Measurements from ENCODE around the gene DNAH2. TPM values are rescaled to one million over a fixed set of nuclear protein-coding genes. Genes with fewer than 3 reads are reported as not detected.

The DNAH2 gene
- total and polyA plus RNA-seq, 10 donors, result 0.02 to 1.1 (median 0.13) TPM; not detected in 1

DNA sequence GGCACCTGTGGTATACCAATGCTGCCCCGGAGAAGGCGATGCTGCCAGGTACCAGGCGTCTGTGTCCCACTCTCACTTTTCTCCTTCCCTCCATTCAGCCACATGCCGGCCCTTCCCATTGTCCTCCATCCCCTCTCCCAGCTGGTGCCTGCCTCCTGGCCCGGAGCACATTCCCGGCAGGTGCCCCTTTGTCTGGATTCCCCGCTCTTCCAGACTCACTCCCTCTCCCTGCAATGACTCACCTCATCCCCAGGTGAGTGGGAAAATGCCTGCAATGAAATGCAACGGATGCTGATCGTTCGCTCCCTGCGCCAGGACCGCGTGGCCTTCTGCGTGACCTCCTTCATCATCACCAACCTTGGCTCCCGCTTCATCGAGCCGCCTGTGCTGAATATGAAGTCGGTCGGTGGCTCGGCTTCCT, 106.0 kb downstream of the DNAH2 start:
- no peaks in the 10 kb centered on the region for H3K9me3 ChIP-seq
- intact Hi-C loops (cut with DNase I; ENCODE audit: low total_unique reads), result loop anchor here (5.0 to 10.0 kb wide), 2 partner anchors 164 to 231 kb away; no protein-coding TSS in a partner anchor
- H3K4me1 ChIP-seq, result peaks cover 0 to 5% (median 0%) of the 10 kb centered on the region in 6 donors
- DNase-seq, result no peak
- H3K27me3 ChIP-seq (replicated peaks in 1 of 7), result peaks cover 0 to 3% (median 0%) of the 10 kb centered on the region in 7 donors
- H3K4me3 ChIP-seq, result no peak overlapping the region
- no peak overlapping the region for H3K27ac ChIP-seq
- H3K36me3 ChIP-seq, result no peaks in the 10 kb centered on the region
- WGBS, 5 donors, result 90 to 92% (median 92%) methylated on average over 20 of the region's 20 CpGs
- TF ChIP-seq, protein P1, sequence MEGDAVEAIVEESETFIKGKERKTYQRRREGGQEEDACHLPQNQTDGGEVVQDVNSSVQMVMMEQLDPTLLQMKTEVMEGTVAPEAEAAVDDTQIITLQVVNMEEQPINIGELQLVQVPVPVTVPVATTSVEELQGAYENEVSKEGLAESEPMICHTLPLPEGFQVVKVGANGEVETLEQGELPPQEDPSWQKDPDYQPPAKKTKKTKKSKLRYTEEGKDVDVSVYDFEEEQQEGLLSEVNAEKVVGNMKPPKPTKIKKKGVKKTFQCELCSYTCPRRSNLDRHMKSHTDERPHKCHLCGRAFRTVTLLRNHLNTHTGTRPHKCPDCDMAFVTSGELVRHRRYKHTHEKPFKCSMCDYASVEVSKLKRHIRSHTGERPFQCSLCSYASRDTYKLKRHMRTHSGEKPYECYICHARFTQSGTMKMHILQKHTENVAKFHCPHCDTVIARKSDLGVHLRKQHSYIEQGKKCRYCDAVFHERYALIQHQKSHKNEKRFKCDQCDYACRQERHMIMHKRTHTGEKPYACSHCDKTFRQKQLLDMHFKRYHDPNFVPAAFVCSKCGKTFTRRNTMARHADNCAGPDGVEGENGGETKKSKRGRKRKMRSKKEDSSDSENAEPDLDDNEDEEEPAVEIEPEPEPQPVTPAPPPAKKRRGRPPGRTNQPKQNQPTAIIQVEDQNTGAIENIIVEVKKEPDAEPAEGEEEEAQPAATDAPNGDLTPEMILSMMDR (IDR thresholded peaks at IDR 0.05 in 8 of 11, conservative IDR thresholded peaks at IDR 0.05 in 3 of 11), result no peak
- TF ChIP-seq POLR2AphosphoS5 (IDR thresholded peaks at IDR 0.05) (no peak), POLR2A (IDR thresholded peaks at IDR 0.05) (no peak)

DNA sequence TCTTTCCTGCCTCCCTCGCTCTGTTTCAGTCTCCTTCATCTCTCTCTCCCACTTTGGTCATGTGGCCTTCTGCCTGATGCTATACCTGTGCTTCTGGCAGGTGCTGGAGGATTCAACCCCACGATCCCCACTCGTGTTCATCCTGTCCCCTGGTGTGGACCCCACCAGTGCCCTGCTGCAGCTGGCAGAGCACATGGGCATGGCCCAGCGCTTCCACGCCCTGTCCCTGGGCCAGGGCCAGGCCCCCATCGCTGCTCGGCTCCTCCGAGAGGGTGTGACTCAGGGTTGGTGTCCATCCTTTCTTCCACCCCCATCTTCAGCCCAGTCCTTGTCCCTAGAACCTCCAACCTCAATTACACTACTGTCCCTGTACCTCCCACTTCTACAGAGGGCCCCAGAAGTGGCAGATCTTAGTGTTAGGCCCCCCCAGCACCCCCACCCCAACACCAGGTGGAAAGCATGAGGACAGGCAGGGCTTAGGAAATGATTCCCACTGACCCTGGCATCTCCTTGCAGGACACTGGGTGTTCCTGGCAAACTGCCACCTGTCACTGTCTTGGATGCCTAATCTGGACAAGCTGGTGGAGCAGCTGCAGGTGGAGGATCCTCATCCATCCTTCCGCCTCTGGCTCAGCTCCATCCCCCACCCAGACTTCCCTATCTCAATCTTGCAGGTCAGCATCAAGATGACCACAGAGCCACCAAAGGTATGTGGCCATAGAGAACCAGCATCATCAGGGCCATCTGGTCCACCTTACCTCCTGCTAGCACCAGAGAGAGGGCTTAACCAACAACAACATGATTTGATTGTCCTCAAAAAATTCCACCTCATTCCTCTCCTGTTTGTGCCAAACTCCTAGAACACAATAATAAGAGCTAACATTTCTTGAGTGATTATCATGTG, 106.7 kb downstream of the DNAH2 start:
- Histone ChIP-seq H3K4me3 (no peak overlapping the region), H3K36me3 (no peaks in the 10 kb centered on the region), H3K27ac (no peak overlapping the region), H3K9me3 (no peaks in the 10 kb centered on the region), H3K27me3 (replicated peaks in 1 of 7) (peaks cover 0 to 3% (median 0%) of the 10 kb centered on the region in 7 donors), H3K4me1 (peaks cover 0 to 5% (median 0%) of the 10 kb centered on the region in 6 donors)
- TF ChIP-seq POLR2AphosphoS5 (IDR thresholded peaks at IDR 0.05), result no peak
- TF ChIP-seq, protein P1 (IDR thresholded peaks at IDR 0.05 in 8 of 11, conservative IDR thresholded peaks at IDR 0.05 in 3 of 11), result no peak
- DNase-seq, result peak; percentile 59
- 83 to 92% (median 87%) methylated on average over 8 to 9 of the region's 9 CpGs for WGBS, 5 donors
- intact Hi-C loops (cut with DNase I; ENCODE audit: low total_unique reads), result loop anchor here (5.0 to 10.0 kb wide), 2 partner anchors 163 to 231 kb away; no protein-coding TSS in a partner anchor

DNA sequence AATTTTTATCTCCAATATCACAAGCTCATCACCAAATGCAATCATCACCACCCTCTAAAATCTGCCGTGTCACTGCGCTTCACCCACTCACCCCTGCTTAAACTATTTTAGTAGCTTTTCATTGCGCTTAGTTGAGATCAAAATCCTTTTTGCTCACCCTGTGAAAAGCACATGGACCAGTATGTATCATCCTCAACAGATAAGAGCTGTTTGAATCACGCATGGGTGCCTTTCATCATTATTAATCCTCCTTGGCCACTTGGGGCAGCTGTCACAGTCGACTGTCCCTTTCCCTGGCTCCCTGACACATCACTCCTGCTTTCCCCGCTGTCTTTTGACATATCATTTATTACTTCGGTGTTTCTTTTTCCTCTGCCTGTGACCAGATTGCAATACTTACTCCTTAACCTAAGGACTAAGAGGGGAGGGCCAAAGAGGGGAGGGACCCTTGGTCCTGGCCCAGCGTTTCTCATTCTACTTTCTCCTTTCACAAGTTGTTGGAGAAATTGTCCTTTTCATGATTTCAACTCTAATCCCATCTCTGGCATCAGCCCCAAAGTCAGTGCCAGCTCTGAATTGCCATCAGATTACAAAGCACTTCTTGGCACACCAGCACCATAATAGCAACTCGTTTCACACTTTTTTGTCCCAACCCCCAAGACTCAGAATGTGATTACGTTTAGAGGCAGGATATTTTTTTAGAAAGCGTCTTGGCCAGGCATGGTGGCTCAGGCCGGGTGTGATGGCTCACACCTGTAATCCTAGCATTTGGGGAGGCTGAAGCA, 107.9 kb downstream of the DNAH2 start:
- Histone ChIP-seq H3K36me3 (no peaks in the 10 kb centered on the region), H3K9me3 (no peaks in the 10 kb centered on the region), H3K27ac (no peak overlapping the region), H3K4me1 (peaks cover 0 to 5% (median 0%) of the 10 kb centered on the region in 6 donors), H3K4me3 (no peak overlapping the region), H3K27me3 (replicated peaks in 1 of 7) (peaks cover 0 to 6% (median 0%) of the 10 kb centered on the region in 7 donors)
- no peak for TF ChIP-seq POLR2AphosphoS5 (IDR thresholded peaks at IDR 0.05)
- TF ChIP-seq, protein P1 (IDR thresholded peaks at IDR 0.05 in 8 of 11, conservative IDR thresholded peaks at IDR 0.05 in 3 of 11), result no peak
- TF ChIP-seq POLR2A (IDR thresholded peaks at IDR 0.05), result no peak
- intact Hi-C loops (cut with DNase I; ENCODE audit: low total_unique reads), result loop anchor here (5.0 to 10.0 kb wide), 2 partner anchors 37 to 229 kb away; no protein-coding TSS in a partner anchor
- DNase-seq, result peak; percentile 15
- 47 to 59% (median 57%) methylated on average over 12 of the region's 12 CpGs for WGBS, 5 donors
